Regular cardiac myocyte (primary cell): Measurements from ENCODE around the gene CFH. TPM values are rescaled to one million over a fixed set of nuclear protein-coding genes. Genes with fewer than 3 reads are reported as not detected.

ENCODE experiments used
- total RNA-seq: library from RNA; depleted of rRNA; stranded (reverse); fragments of >200 nt; gene quantifications from 2 replicates; pipeline ENCODE4 v1.2.3, GENCODE V29; 2014

Gene CFH
- 64.8 and 320 TPM in 2 replicates for total RNA-seq

DNA sequence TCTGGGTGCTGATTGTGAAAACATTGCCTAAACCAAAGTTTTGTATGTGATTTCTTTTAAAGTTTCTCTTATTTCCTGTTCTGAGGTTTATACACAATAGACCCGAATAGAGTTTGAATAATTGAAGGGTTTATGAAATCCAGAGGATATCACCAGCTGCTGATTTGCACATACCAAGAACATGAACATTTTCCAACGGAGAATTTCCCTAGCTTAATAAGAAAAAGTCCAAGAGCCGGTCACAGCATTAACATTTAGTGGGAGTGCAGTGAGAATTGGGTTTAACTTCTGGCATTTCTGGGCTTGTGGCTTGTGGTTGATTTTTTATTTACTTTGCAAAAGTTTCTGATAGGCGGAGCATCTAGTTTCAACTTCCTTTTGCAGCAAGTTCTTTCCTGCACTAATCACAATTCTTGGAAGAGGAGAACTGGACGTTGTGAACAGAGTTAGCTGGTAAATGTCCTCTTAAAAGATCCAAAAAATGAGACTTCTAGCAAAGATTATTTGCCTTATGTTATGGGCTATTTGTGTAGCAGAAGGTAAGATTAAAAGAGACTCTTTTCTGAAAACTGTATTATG, at the start of gene CFH:
CFH (plus strand) TSS at position 407 of the 579 bp plus-strand sequence; CDS start at position 482, 75 bp downstream.

DNA sequence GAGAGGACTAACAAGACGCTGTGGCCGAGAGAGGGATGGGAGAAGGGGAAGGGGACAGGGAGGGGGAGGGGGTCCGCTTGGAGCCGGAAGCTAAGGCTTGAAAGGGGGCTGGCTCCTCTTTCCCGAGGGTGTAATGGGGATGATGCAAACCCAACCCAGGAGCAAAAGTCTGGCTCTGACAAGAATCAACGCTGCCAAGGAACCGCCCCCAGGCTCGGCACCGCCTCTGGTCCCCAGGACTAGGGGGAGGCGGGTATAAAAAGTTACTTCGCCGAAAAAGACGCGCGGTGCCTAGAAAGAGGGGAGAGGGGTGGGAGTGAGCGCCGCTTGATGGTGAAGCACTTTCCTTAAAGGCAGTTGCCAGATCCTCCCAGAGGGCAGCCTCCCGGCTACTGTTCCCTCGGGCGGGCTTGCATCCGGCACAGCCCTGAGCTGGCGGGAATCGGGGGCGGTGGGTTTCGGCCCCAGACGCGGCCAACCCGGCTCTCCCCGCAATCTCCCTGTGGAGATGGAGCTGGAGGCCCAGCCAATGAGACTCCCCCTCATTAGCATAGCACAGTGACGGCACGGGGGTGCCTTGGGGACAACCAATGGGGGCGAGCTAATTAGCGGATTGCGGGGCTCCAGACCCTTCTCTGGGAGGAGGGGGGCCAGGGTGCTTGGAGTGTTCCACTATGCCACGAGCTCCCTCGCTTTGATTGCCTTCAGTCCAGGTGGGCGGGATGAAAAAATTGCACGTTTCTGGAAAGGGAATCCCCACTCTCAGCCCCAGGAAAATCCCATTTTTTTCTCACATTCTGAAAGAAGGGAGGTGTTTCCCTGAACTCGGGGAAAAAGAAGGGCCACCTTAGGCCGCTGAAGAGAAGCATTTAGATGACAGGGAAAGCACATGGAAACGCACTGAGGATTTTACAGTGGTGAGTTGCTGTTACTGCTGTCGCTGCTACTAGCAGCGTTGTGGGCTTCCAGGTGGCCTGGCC, 43.2 kb upstream of the CFH start, which contains the start of gene KCNT2:
KCNT2 (minus strand) TSS at position 51 of the 980 bp plus-strand sequence. CDS start 131 bp downstream, outside the sequence.

DNA sequence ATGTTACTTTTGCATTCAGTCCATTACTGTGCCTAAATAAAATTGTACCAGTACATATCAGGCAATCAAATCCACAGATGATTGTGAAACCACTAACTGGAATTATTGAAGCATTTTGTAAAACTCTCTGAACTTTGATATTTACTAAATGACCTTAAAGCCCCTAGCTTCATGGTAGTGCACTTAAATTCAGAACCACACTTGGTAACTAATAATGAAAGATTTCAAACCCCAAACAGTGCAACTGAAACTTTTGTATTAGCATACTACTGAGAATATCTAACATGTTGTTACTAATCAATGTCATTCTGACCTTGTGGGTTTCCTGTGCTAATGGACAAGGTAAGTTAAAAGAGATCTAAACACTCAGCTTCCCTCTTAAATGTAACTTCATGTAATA, 122.8 kb downstream of the CFH start, which contains the start of gene CFHR3:
CFHR3 (plus strand) TSS at position 238 of the 400 bp plus-strand sequence; CDS start at position 285, 47 bp downstream.

Other genes starting within 250 kb of the CFH start
- gene KCNT2, start 43.6 kb upstream of the CFH start, total RNA-seq, result 0.58 and 2.8 TPM in 2 replicates
- gene CFHR3, start 122.8 kb downstream of the CFH start, total RNA-seq, result not detected in 2 replicates
- 0.19 and 0.56 TPM in 2 replicates for gene CFHR1, start 167.7 kb downstream of the CFH start, total RNA-seq
- gene CFHR4, start 236.0 kb downstream of the CFH start, total RNA-seq, result not detected in 2 replicates